Dendritic cell treated with granulocyte-macrophage colony-stimulating factor and Interleukin-4, amounts not matched to agents 40 ng/mL and 50 ng/mL, for 4 days (primary cell): ENCODE measurements around the gene ZNF33A.
"Not testable (repeated sequence)": the region's sequence is repeated elsewhere in the genome, so short reads cannot be mapped to it uniquely, and the experiment has no call there.

Source experiments
- H3K27ac Mint-ChIP-seq: one replicate; pipeline ENCODE4 v1.8.0; 2022; ENCODE audit warnings: mild to moderate bottlenecking, mixed read lengths
- H3K27me3 Mint-ChIP-seq: one replicate; pipeline ENCODE4 v1.8.0; 2022; ENCODE audit warnings: mild to moderate bottlenecking, mixed read lengths
- H3K36me3 Mint-ChIP-seq: one replicate; pipeline ENCODE4 v1.8.0; 2022; ENCODE audit warnings: low read depth, mixed read lengths
- H3K4me1 Mint-ChIP-seq: one replicate; pipeline ENCODE4 v1.8.0; 2022; ENCODE audit warnings: low read depth, mixed read lengths
- H3K4me3 Mint-ChIP-seq: one replicate; pipeline ENCODE4 v1.8.0; 2022; ENCODE audit warnings: mild to moderate bottlenecking, moderate library complexity, mixed read lengths
- H3K9me3 Mint-ChIP-seq: one replicate; pipeline ENCODE4 v1.8.0; 2022; ENCODE audit warnings: mixed read lengths
- intact Hi-C: fragments of 100-400 bp; cut with micrococcal nuclease; formaldehyde crosslinking; loops from one replicate; pipeline ENCODE4 v1.15.0; 2022

The ZNF33A gene

DNA sequence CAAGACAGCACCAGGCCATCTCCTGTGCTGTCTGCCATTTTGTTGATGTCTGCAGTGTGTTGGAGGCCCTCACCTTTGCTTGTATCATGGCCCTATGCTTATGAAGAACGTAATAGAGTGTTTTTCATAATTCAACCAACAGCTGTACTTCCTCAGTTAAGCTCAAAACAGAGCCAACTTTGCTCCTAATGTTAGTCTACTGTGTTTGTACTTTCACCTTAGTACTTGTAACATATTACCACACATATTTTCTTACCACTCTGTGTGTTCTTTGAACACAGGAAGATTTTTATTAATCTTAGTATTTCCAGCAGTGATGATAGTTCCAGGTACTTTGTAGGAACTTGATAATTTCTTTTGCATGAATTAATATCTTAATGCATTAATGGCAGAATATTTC, 5.9 kb downstream of the ZNF33A start:
- intact Hi-C loops = no loop called here
- Mint-ChIP-seq H3K27me3 (no peaks in the 10 kb centered on the region), H3K4me3 (no peak overlapping the region), H3K36me3 (peaks cover 93% of the 10 kb centered on the region), H3K9me3 (peaks cover 9% of the 10 kb centered on the region), H3K4me1 (peaks cover 33% of the 10 kb centered on the region), H3K27ac (no peak overlapping the region)

DNA sequence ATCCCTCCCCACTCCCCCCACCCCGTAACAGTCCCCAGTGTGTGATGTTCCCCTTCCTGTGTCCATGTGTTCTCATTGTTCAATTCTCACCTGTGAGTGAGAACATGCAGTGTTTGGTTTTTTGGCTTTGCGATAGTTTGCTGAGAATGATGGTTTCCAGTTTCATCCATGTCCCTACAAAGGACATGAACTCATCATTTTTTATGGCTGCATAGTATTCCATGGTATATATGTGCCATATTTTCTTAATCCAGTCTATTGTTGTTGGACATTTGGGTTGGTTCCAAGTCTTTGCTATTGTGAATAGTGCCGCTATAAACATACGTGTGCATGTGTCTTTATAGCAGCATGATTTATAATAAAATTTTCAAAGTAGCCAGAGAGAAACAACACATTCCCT, 8.6 kb downstream of the ZNF33A start:
- H3K4me3 Mint-ChIP-seq = not testable (repeated sequence)
- peaks cover 19% of the 10 kb centered on the region for H3K4me1 Mint-ChIP-seq

GRCh38 chr10:38025283-38025682, 14.8 kb downstream of the ZNF33A start:
- Mint-ChIP-seq H3K4me3 (no peak overlapping the region), H3K27ac (peak overlapping the region; percentile 69), H3K27me3 (no peaks in the 10 kb centered on the region), H3K36me3 (peaks cover 77% of the 10 kb centered on the region), H3K9me3 (peaks cover 8% of the 10 kb centered on the region), H3K4me1 (peaks cover 26% of the 10 kb centered on the region)
- intact Hi-C loops = no loop called here

More for the DNA sequence above, 8.6 kb downstream of the ZNF33A start:
- Mint-ChIP-seq H3K36me3 (peaks cover 84% of the 10 kb centered on the region), H3K27ac (peak overlapping the region; percentile 47)
- intact Hi-C loops, H3K27me3 Mint-ChIP-seq, H3K9me3 Mint-ChIP-seq: not testable (repeated sequence)

GRCh38 chr10:38027986-38028385, 17.5 kb downstream of the ZNF33A start:
- Mint-ChIP-seq H3K36me3 (peaks cover 81% of the 10 kb centered on the region), H3K4me1 (peaks cover 36% of the 10 kb centered on the region), H3K9me3 (peaks cover 8% of the 10 kb centered on the region), H3K27me3 (no peaks in the 10 kb centered on the region), H3K4me3 (no peak overlapping the region), H3K27ac (peak overlapping the region; percentile 50)
- intact Hi-C loops = no loop called here

GRCh38 chr10:38032886-38033285, 22.4 kb downstream of the ZNF33A start:
- H3K4me1 Mint-ChIP-seq = peaks cover 19% of the 10 kb centered on the region
- H3K4me3 Mint-ChIP-seq = no peak overlapping the region
- H3K36me3 Mint-ChIP-seq = peaks cover 80% of the 10 kb centered on the region
- H3K27ac Mint-ChIP-seq = no peak overlapping the region
- H3K27me3 Mint-ChIP-seq = no peaks in the 10 kb centered on the region
- H3K9me3 Mint-ChIP-seq = no peaks in the 10 kb centered on the region
- intact Hi-C loops = no loop called here

DNA sequence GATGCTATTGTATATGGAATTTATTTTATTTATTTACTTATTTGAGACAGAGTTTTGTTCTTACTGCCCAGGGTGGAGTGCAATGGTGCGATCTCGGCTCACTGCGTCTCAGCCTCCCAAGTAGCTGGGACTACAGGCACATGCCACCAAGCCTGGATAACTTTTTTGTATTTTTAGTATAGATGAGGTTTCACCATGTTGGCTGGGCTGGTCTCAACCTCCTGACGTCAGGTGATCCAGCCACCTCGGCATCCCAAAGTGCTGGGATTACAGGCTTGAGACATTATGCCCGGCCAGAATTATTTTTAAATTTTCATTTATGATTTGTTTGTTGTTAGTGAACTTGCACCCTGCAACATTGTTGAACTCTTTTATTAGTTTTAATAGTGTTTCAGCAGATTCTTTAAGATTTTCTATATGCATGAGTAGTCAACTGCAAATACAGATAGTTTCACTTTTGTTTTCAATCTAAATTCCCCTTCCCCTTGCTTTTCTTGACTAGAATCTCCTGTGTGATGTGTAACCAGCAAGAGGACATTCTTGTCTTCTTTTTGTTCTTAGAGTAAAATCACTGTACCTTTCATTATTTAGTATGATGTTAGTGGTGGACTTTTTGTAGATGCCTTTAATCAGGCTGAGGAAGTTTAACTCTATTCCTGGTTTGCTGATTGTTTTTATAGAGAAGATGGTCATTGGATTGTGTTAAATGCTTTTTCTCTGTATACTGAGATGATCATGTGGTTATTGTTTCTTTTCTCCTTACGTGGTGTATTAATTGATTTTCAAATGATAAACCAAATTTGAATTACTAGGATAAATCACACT, 27.8 kb downstream of the ZNF33A start:
- H3K4me1 Mint-ChIP-seq = no peaks in the 10 kb centered on the region
- peak overlapping the region; percentile 83 for H3K27ac Mint-ChIP-seq
- peaks cover 57% of the 10 kb centered on the region for H3K36me3 Mint-ChIP-seq
- intact Hi-C loops = loop anchor here (2.0 kb wide), 1 partner anchor 56 kb away; the partner anchor contains the start of gene ZNF37A
- H3K27me3 Mint-ChIP-seq = no peaks in the 10 kb centered on the region
- H3K9me3 Mint-ChIP-seq = no peaks in the 10 kb centered on the region
- peak overlapping the region; percentile 71 for H3K4me3 Mint-ChIP-seq

- no peaks in the 10 kb centered on the region for H3K27me3 Mint-ChIP-seq
Measured at GRCh38 chr10:38038932-38039245, 28.4 kb downstream of the ZNF33A start.

GRCh38 chr10:38043516-38043915, 33.0 kb downstream of the ZNF33A start:
- no peaks in the 10 kb centered on the region for H3K27me3 Mint-ChIP-seq
- no peak overlapping the region for H3K4me3 Mint-ChIP-seq
- peaks cover 14% of the 10 kb centered on the region for H3K9me3 Mint-ChIP-seq
- intact Hi-C loops = no loop called here
- peaks cover 77% of the 10 kb centered on the region for H3K36me3 Mint-ChIP-seq
- H3K27ac Mint-ChIP-seq = no peak overlapping the region
- no peaks in the 10 kb centered on the region for H3K4me1 Mint-ChIP-seq

More at GRCh38 chr10:38038932-38039245, 28.4 kb downstream of the ZNF33A start:
- peak overlapping the region; percentile 83 for H3K27ac Mint-ChIP-seq
- peaks cover 57% of the 10 kb centered on the region for H3K36me3 Mint-ChIP-seq
- peak overlapping the region; percentile 71 for H3K4me3 Mint-ChIP-seq
- no peaks in the 10 kb centered on the region for H3K4me1 Mint-ChIP-seq
- intact Hi-C loops = loop anchor here (2.0 kb wide), 1 partner anchor 56 kb away; the partner anchor contains the start of gene ZNF37A
- no peaks in the 10 kb centered on the region for H3K9me3 Mint-ChIP-seq

DNA sequence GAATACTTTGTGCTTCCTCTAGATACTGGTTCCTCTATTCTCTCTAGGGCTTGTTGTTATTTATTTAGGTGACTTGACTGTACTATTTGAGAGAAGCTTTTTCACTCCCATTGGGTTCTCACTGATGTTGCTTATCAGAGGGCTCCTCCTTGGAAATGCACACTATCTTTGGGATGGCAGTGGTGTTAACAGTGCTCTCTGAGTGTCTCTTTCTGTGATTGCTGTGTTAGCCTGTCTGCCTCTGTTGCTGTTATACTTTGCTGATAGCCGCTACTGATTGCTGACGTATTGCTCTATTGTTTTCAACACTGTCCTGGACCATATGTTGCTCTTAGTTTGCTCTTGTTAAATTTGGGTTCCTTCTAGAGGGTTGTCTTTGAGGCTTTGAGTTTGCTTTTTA, 34.7 kb downstream of the ZNF33A start:
- Mint-ChIP-seq H3K4me3 (no peak overlapping the region), H3K9me3 (peaks cover 23% of the 10 kb centered on the region), H3K27me3 (no peaks in the 10 kb centered on the region), H3K27ac (no peak overlapping the region), H3K4me1 (no peaks in the 10 kb centered on the region), H3K36me3 (peaks cover 81% of the 10 kb centered on the region)
- intact Hi-C loops = no loop called here

- Mint-ChIP-seq H3K4me3 (no peak overlapping the region), H3K27me3 (no peaks in the 10 kb centered on the region), H3K36me3 (peaks cover 75% of the 10 kb centered on the region), H3K27ac (no peak overlapping the region), H3K9me3 (peaks cover 25% of the 10 kb centered on the region), H3K4me1 (no peaks in the 10 kb centered on the region)
- intact Hi-C loops = no loop called here
Measured at GRCh38 chr10:38047666-38048065, 37.2 kb downstream of the ZNF33A start.

DNA sequence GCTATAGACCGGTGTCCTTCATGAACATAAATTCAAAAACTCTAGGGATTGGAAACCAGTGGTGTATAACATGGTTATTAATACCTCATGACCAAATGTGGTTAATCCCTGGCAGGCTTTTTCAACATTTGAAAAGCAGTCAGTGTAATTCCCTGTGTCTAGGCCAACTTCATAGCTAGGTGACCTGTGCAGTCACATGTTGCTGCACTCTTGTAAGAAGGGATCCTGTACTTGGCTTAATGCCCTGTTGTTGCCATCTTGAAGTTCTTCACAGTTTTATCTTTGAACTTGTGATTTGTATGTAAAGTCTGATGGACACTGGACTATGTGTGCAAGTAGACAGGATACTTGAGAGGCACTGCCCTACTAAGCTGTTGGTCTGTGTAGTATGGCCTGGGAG, 39.7 kb downstream of the ZNF33A start:
- Mint-ChIP-seq H3K9me3 (peaks cover 47% of the 10 kb centered on the region), H3K27me3 (no peaks in the 10 kb centered on the region), H3K36me3 (peaks cover 75% of the 10 kb centered on the region), H3K4me1 (no peaks in the 10 kb centered on the region), H3K4me3 (no peak overlapping the region), H3K27ac (no peak overlapping the region)
- intact Hi-C loops = no loop called here

GRCh38 chr10:38054361-38054797, 43.9 kb downstream of the ZNF33A start:
- Mint-ChIP-seq H3K9me3 (peaks cover 59% of the 10 kb centered on the region), H3K27ac (no peak overlapping the region), H3K36me3 (peaks cover 83% of the 10 kb centered on the region)

GRCh38 chr10:38055274-38055894, 44.9 kb downstream of the ZNF33A start:
- H3K27me3 Mint-ChIP-seq, H3K4me3 Mint-ChIP-seq, H3K4me1 Mint-ChIP-seq, intact Hi-C loops, H3K27ac Mint-ChIP-seq: not testable (repeated sequence)
- Mint-ChIP-seq H3K9me3 (peaks cover 53% of the 10 kb centered on the region), H3K36me3 (peaks cover 82% of the 10 kb centered on the region)

More at GRCh38 chr10:38054361-38054797, 43.9 kb downstream of the ZNF33A start:
- H3K4me1 Mint-ChIP-seq = no peaks in the 10 kb centered on the region
- H3K27me3 Mint-ChIP-seq = no peaks in the 10 kb centered on the region
- intact Hi-C loops = no loop called here
- no peak overlapping the region for H3K4me3 Mint-ChIP-seq

DNA sequence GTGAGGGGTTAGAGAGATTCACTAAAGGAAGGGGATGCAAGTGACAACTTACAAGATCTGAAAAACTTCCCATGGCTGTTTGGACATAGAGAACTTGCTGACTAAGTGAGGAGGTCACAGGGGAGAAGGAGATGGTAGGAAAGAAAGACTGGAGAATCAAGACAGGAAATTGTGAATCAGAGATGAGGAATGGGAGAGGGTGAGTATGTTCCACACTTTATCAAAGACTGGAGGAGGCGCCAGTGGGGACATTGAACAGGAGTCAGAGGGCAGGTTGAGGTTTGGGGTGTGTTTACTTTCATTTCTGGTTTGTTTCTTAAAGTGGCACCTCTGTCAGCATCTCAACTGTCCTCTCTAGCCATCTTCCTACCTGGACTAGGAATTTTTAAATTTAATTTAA, 59.2 kb downstream of the ZNF33A start:
- H3K9me3 Mint-ChIP-seq, H3K27me3 Mint-ChIP-seq, intact Hi-C loops, H3K4me3 Mint-ChIP-seq, H3K36me3 Mint-ChIP-seq, H3K27ac Mint-ChIP-seq: not testable (repeated sequence)
- peaks cover 12% of the 10 kb centered on the region for H3K4me1 Mint-ChIP-seq
